Measurements from ENCODE around the gene EPHB1. TPM values are rescaled to one million over a fixed set of nuclear protein-coding genes. Genes with fewer than 3 reads are reported as not detected.

Gene EPHB1
- total RNA-seq, 1 donor = 1.3 TPM

DNA sequence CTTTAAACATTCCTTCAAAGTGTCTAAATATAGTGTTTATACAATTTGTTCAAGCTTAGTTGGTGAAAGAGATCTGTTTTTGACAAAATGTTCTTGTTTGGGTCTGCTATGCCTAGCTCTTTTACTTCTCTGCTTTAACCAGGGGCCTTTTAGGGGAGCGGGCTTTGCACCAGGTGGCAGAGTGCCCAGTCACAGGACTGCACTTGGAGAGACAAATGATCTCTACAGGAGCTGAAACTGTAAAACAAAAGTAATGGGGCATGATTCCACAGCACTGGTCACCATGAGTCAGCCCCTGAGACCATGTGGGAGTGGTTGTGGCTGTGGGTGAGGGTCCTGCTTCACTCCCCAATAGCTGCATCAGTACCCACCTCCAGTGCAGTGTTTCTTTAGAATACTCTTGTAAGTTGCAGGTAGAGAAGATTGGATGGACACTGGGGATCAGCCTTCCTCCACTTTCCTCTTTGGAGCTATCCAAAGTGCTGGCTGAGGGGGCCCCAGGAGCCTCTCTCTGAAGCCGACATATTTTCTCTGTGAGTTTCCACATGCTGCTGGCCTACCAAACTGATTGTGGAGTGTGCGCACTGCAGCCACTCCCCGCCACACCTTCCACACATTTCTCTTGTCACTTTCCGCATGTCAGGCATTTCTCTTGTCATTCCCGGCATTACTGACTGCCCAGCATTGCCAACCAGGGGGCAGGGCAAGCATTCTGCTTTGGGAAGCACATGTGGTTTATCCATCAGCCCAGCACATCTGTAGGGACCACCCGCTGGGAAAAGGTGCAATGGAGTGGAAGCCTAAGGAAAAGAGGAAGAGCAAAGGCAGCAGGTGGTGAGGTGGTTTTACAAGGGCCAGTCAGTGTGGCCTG lies 110.0 kb downstream of the EPHB1 start:
- TF ChIP-seq, protein P1, sequence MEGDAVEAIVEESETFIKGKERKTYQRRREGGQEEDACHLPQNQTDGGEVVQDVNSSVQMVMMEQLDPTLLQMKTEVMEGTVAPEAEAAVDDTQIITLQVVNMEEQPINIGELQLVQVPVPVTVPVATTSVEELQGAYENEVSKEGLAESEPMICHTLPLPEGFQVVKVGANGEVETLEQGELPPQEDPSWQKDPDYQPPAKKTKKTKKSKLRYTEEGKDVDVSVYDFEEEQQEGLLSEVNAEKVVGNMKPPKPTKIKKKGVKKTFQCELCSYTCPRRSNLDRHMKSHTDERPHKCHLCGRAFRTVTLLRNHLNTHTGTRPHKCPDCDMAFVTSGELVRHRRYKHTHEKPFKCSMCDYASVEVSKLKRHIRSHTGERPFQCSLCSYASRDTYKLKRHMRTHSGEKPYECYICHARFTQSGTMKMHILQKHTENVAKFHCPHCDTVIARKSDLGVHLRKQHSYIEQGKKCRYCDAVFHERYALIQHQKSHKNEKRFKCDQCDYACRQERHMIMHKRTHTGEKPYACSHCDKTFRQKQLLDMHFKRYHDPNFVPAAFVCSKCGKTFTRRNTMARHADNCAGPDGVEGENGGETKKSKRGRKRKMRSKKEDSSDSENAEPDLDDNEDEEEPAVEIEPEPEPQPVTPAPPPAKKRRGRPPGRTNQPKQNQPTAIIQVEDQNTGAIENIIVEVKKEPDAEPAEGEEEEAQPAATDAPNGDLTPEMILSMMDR (IDR thresholded peaks at IDR 0.05; ENCODE audit: insufficient read depth, low read depth, low read length) = no peak
- DNase-seq (ENCODE audit: low read depth) = no peak
- H3K4me3 ChIP-seq (ENCODE audit: low read depth, low read length) = no peak overlapping the region

DNA sequence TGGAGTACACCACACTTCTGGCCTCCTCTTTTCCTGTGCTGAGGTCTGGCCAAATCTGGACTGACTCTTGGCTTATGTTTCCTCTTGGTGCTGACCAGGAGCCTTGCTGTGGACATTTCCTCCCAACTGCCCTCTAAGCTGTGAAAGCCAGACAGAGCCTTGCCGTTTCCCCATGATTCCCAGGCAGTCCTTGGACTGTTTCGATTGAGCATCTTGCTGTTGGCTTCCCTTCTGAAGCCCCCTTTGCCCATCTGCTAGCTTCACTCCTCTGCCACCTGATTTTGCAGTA lies 110.5 kb downstream of the EPHB1 start:
- H3K4me3 ChIP-seq (ENCODE audit: low read depth, low read length) = no peak overlapping the region
- TF ChIP-seq, protein P1 (IDR thresholded peaks at IDR 0.05; ENCODE audit: insufficient read depth, low read depth, low read length) = no peak
- no peak for DNase-seq (ENCODE audit: low read depth)

DNA sequence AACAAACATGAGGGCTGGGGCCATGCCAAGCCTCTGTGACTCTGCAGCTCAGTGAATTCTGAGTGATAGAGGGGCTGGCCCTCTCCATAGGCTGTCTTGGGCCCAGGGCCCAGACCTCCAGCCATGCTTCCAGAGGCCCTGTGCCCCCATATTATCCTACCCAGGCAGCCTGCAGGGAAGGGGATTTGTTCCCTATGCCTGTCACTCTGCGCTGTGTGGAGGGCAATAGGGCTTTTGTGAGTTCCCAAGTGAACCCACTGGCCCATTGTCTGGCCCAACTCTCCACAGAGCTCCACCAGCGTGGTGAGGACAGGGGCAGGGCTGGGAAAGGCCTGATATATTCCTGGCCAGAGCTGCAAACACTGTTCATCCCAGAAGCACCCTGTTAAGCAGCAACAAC lies 113.2 kb downstream of the EPHB1 start:
- TF ChIP-seq, protein P1 (IDR thresholded peaks at IDR 0.05; ENCODE audit: insufficient read depth, low read depth, low read length) = no peak
- no peak overlapping the region for H3K4me3 ChIP-seq (ENCODE audit: low read depth, low read length)
- no peak for DNase-seq (ENCODE audit: low read depth)

DNA sequence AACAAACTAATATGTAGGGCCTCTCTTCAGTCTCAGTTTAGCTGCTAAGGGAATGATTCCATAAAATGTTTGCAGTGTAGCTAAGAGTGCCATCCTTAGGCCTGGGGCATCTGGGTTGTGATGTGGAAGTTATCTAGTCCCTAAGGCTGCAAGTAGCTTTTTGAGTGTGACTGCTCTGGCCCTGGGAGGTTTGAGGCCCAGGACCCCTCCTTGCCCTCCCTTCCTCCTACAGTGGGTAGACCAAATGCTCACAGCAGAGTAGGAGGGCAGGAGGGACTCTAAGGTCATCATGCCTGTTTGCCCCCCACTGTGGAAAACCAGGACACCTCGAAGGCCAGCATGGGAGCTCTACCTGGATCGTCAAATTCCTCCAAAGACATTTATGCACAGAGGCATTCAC lies 115.0 kb downstream of the EPHB1 start:
- TF ChIP-seq, protein P1 (IDR thresholded peaks at IDR 0.05; ENCODE audit: insufficient read depth, low read depth, low read length) = no peak
- DNase-seq (ENCODE audit: low read depth) = no peak
- H3K4me3 ChIP-seq (ENCODE audit: low read depth, low read length) = no peak overlapping the region

DNA sequence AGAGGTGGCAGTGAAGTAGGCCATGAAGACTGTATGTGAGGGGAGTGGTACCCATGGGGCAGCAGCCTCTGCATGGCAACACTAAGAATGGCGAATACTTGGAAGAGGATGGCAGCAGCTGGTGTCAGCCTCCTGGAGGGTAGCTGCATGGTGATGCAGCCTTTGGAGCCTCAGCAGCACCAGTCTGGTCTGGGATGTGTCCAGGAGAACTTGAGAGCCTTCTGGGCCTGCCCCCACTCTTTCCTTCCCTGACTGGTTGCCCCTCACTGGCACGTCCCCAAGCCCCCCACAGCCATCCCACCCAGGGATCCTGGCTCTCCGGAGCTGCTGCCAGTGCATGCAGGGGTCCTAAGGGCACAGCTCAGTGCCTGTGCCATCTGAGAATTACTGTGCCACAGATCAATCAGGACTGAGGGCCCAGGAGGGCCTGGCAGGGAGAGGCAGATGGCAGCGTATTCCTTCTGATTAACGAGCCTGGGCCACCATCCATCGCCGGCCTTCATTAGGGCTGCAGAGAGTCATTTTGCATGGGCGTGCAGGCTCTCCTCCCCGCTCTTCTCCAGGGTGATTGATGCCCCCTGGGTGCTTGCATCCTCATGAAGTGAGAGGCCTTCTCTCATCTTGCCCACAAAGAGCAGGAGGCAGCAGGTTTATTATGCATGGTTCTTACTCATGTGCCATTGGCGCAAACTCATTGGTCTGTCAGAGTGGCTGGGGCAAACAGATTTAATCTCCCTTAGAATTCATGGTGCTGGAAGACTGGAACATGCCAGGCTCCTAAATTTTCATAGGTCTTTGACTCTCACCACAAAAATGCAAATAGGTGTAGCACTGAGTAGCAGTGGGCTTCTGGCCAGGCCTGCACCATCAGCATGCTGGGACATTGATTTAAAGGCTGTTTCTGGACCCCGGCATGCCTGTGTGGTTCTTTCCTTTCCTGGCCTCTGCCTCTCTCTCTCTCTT lies 116.8 kb downstream of the EPHB1 start:
- no peak for DNase-seq (ENCODE audit: low read depth)
- H3K4me3 ChIP-seq (ENCODE audit: low read depth, low read length) = no peak overlapping the region
- TF ChIP-seq, protein P1 (IDR thresholded peaks at IDR 0.05; ENCODE audit: insufficient read depth, low read depth, low read length) = no peak

DNA sequence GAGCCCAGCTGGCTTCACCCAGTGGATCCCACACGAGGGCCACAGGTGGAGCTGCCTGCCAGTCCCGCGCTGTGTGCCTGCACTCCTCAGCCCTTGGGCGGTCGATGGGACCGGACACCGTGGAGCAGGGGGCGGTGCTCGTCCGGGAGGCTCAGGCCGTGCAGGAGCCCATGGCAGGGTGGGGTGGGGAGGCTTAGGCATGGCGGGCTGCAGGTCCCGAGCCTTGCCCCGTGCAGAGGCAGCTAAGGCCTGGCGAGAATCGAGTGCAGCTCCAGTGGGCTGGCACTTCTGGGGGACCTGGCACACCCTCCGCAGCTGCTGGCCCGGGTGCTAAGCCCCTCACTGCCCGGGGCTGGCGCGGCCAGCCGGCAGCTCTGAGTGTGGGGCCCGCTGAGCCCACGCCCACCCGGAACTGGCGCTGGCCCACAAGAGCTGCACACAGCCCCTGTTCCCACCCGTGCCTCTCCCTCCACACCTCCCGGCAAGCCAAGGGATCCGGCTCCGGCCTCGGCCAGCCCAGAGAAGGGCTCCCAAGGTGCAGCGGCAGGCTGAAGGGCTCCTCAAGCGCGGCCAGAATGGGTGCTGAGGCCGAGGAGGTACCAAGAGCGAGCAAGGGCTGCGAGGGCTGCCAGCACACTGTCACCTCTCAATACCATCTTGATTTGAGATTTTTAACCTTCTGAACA lies 121.4 kb downstream of the EPHB1 start:
- no peak for DNase-seq (ENCODE audit: low read depth)

More for the DNA sequence above, 121.4 kb downstream of the EPHB1 start:
- TF ChIP-seq, protein P1 (IDR thresholded peaks at IDR 0.05; ENCODE audit: insufficient read depth, low read depth, low read length) = no peak
- no peak overlapping the region for H3K4me3 ChIP-seq (ENCODE audit: low read depth, low read length)
